MM.1S (cell line): ENCODE results near the gene GNAT3.

Source experiments
- EZH2 ChIP-seq: fragments of 300-600 bp; sonication (generic); optimal IDR thresholded peaks from 2 replicates; pipeline ENCODE3; 2017; ENCODE audit warnings: low read depth, mild to moderate bottlenecking, antibody characterized with exemption, low read length, mixed read lengths
- EZH2phosphoT487 ChIP-seq: fragments of 300-600 bp; sonication (generic); IDR thresholded peaks from 2 replicates; pipeline ENCODE4 v1.6.1; 2018; ENCODE audit warnings: antibody characterized with exemption, low read length
- TF ChIP-seq, protein P1 (sequence below): fragments of 300-600 bp; sonication (generic); IDR thresholded peaks from 2 replicates; pipeline ENCODE4 v1.5.1; 2016; ENCODE audit warnings: antibody characterized with exemption, low read length, mixed read lengths

DNA sequence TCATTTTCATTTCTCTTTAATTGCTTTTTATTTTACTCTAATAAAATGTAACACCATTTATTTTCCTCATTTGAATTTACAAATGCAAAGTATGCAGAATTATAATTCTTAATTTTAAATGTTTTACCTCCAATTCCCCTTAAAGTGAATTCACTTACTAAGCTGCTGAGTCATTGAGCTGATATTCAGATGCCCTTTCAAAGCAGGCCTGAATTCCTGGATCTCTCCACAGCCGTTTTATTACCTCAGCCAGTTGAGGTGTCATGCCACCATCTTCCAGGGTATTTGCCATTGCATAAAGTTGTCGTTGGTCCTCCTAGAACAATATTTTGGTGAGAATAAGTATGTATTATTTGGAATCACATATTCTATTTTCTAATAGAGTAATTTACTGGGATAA, 33.2 kb downstream of the GNAT3 start:
- TF ChIP-seq, protein P1, sequence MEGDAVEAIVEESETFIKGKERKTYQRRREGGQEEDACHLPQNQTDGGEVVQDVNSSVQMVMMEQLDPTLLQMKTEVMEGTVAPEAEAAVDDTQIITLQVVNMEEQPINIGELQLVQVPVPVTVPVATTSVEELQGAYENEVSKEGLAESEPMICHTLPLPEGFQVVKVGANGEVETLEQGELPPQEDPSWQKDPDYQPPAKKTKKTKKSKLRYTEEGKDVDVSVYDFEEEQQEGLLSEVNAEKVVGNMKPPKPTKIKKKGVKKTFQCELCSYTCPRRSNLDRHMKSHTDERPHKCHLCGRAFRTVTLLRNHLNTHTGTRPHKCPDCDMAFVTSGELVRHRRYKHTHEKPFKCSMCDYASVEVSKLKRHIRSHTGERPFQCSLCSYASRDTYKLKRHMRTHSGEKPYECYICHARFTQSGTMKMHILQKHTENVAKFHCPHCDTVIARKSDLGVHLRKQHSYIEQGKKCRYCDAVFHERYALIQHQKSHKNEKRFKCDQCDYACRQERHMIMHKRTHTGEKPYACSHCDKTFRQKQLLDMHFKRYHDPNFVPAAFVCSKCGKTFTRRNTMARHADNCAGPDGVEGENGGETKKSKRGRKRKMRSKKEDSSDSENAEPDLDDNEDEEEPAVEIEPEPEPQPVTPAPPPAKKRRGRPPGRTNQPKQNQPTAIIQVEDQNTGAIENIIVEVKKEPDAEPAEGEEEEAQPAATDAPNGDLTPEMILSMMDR, result no peak
- TF ChIP-seq EZH2 (no peak), EZH2phosphoT487 (no peak)
